HG02642 (cell line): Measurements from ENCODE around the gene MAP2K5.
A peak's percentile ranks its signal among the peaks of the same experiment; 100 is the strongest.

ENCODE experiments used
- ATAC-seq: cut with Tn5 transposase; IDR thresholded peaks from one replicate; pipeline ENCODE4 v1.9.1; 2021; ENCODE audit warnings: mild to moderate bottlenecking; ENCODE audit not compliant: unreplicated experiment, poor library complexity

Gene MAP2K5

DNA sequence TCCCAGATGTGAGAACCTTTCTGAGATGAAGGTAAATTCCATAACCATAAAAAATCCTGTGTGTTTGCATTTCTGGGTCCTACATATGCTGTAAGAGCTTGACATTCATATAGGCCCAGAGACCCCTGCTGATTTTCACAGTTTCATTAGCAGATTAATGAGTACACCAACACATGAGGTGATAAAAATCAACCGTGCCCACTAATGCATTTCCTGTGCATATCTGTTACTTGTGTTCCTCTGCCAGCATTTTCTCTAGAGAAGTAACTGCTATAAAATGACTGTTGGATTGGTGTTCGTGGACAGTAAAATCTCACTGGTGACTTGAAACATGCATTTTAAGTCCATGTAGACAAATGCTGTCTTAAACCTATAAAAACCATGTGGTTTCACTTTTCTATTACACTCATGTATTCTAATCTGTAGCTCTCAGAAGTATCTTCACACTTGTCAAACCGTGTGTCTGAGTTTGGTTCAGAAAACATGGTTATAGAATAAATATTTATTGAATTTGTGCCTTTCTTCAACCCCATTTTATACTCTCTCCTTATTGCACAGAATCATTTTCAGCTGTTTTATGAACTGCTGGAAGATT, 14.6 kb downstream of the MAP2K5 start:
- no peak for ATAC-seq

DNA sequence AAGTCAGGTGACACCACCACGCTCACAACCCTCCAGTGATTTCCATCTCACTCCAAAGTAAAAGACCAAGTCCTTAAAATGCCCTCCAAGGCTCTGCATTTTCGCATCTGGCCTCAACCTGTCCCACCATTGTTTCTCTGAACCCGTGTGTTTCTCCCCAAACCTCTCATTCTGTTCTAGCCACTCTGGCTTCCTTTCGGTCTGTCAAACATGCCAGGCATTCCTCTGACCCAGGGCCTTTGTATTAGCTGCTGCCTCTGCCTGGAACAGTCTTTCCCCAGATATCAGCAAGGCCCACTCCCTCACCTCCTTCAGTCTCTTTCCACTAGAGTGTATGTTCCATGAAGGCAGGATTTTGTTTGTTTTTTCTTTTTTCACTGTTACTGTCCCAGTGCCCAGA, 16.0 kb downstream of the MAP2K5 start:
- ATAC-seq: no peak

DNA sequence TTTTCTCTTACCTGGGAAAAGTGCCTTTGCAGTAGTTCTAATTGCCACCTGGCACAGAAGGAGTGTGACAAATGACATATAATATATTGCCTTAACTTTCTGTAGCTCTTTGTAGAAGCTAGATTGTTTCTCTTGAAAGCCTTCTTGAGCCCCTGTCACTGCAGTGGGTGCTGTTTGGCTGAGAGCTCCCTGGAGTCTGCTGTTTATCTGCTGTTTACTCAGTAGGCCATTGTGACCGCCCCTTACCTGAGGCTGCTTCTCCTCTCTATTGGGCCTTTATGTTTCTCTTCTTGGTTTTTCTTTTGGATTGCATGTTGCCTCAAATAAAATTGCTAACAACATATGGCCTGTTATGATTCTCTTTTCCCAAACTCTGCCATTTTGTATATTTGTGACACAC, 16.7 kb downstream of the MAP2K5 start:
- ATAC-seq: no peak

- no peak for ATAC-seq
Measured at GRCh38 chr15:67559576-67559975, 17.1 kb downstream of the MAP2K5 start.

GRCh38 chr15:67560320-67560719, 17.8 kb downstream of the MAP2K5 start:
- ATAC-seq: no peak

GRCh38 chr15:67563092-67563491, 20.6 kb downstream of the MAP2K5 start:
- ATAC-seq: no peak

DNA sequence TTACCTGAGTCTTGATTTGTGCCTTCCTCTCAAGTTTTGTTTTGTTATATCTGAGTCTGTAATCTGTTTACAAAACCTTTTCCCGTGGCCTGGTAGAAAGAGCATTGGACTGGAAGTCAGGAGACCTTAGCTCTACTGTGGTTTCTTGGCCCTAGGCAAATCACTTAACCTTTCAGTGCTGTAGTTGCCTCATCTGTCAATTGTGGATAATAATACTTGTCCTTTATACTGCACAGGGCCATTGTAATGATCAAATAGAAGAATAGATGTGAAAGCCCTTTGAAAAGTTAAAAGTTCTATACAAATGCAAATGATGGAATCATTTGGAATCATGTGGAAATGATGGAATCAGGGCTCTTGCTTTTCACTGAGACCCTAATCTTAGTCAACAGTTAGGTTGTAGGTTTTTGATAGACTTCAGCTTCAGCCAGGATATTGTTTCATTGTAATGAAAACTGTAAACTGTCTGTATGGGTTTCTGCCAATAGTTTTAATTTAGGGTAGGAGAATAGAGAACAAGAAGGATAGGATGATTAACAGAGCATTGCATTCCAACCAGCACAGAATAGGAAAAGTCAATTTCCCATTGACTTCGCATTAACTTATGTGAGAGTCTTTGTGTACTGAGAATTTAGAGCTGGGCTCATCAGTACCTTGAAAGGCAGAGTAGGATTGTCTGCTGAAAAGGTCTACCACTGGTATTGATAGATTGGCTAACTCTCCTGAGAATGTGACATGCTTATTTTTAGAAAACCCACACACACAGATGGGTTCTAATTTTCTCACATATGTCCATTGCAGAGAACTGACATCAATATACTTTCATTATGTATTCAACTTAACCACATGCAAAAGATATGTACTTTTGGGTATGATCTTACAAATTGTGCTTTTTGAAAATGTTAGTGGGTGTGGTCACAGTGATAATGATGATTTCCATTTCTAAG, 21.8 kb downstream of the MAP2K5 start:
- ATAC-seq: peak; percentile 85

DNA sequence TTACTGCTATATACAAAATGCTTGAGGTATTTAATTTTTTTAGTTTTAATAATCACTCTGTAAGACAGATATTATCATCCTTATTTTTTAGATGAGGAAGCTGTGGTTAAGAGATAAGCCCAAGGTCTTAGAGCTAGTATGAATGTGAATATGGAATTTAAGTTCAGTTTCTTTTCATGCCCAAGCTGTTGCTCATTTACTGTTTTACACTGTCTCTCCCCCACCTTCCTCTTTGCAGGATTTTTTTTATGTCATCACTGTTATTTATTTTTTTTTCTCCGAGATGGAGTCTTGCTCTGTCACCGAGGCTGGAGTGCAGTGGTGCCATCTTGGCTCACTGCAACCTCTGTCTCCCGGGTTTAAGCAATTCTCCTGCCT, 22.5 kb downstream of the MAP2K5 start:
- peak; percentile 18 for ATAC-seq

- ATAC-seq: no peak
Measured at GRCh38 chr15:67569668-67570067, 27.2 kb downstream of the MAP2K5 start.

DNA sequence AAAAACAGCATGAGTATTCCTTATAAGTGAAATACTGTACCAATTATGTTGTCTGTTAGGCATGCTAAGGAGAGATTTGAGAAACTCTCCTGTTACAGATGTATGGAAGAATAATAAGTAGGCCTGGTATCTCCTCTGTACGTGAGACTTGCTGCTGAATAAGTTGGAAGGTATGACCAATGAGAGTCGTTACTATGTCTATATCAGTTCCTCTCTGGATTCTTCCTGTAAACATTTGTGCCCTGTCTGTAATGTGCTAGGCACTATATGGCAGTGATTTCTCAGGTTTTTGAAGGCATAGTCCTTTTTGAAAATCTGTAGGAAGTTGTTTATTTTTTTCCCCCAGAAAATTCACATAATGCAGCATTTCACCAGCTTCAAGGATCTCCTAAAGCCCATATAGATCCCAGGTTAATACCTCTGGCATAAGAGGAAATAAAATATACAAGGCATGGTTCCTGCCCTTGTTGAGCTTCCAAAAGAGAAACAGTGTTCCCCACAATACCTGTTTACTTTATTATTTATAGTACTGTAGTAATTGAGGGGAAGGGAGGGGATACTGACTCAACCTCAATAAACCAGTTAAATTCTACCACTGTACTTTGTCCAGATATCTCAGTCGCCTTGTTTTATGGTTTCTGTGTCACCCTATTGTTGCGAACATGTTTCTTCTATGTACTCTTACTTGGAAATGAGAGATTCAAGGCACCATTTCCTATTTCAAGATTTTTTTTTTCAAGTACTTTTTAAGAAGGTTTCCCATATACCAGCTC, 28.6 kb downstream of the MAP2K5 start:
- no peak for ATAC-seq

DNA sequence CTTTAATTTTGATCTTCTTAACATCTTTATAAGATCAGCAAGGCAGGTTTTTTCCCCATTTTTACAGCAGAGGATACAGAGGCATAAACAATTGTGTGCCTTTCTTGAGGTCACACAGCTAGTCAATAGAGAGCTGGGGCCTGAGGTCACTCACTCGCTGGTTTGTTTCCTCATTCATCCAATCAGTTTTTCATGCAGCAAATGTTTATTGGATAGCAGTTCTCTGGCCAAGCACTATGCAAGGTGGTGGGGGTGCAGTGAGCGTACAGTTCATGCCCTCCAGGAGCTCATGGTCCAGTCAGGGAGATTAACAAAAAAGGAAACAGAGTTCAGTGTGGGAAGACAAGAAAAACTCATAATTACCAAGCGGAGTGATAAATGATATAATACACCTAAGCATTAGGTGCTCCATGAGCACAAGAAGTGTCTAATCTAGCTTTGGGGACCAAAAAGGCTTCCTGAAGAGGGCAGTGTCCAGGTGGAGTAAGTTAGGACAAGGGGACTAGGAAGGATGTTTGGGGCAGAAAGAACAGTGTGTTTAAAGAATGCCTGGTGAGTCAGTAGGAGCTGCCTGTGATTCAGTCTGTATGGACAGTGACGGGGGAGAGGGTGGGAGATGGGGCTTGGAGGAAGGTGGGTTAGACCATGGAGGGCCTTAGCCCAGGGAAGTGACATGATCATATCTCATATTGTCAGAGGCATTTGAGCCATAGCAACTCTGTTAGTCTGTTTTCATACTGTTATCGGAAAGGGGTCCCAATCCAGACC, 29.3 kb downstream of the MAP2K5 start:
- no peak for ATAC-seq

- ATAC-seq: no peak
Measured at GRCh38 chr15:67573194-67573593, 30.7 kb downstream of the MAP2K5 start.

DNA sequence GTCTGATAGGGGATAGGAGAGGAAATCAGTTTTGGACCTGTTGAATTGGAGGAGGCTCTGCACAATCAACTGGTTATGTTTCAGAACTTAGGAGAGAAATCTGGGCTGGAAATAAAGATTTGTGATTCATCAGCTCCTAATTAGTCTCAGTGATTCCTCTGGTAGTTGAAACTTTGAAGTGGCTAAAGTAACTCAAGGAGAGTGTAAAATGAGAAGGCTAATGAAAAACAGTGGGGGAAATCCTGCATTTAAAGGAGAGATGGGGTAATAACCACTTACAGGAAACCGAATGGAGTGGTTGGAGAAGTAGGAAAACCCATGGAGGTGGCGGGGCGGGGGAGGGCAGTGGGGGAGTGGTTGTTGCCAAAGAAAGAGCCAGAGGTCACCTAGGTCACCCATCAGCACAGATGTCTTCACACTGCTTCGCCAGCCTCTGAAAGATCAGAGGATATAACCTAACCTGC, 32.6 kb downstream of the MAP2K5 start:
- no peak for ATAC-seq

DNA sequence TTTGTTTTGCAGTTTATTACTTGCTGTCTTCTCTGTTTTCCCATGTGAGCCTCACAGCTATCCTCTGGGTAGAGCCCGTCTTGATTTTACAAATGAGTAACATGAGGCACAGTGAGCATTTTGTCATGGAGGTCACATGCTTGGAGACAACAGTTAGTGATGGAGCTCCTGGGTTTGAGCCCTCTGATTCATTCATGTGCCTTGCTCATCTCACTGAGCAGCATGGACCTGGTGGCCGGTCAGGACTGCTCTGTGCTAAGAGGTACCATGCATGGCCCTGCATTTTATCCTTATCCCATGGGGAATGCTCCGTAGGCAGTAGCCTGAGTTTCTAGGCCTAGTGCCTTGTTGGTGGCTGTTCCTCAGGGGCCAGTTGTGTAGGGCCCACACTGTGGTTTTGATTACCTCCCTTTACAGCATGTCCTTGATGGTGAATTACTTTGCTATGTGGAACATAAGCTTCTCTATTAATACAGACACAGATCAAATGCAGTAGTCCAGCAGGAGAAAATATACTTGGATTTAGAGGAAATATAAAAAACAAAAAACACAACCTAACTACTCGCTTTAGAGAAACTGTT, 35.6 kb downstream of the MAP2K5 start:
- no peak for ATAC-seq

DNA sequence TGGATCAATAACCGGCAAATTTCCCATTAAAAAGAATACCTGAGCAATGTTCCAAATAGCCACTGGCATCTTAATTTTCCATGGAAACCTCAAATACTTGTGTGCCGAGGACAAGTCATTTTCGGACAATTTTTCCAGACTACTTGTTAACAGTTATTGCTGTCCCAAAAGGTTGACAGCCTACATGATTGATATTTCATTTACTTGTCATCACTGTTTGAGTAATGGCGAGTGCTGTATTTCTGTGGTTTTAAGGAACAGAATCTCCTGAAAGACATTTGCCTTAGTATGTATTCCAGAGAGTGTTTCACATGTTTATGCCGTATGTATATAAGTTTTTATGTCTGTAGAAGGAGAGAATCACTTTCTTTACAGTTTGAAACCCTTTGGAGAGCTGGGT, 36.7 kb downstream of the MAP2K5 start:
- ATAC-seq: no peak

GRCh38 chr15:67579967-67580366, 37.5 kb downstream of the MAP2K5 start:
- ATAC-seq: no peak

GRCh38 chr15:67584157-67584556, 41.7 kb downstream of the MAP2K5 start:
- ATAC-seq: no peak

DNA sequence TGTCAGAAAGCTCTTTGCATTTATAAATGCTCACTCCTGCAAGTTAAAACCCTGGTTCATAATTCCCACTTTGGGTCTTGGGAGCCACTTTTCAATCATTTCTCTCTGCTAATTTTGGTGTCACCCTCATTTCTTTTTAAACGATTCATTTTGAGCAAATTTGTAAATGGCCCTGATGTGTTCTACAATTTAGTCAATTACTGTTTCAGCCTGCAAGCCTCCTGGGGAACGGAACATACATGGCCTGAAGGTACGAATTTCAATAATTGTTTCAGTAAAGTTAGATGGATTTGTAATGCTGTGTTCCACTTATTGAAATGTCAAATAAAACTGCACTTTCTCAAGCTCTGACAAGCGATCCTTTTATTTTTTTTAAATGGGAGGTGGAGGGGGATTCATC, 43.2 kb downstream of the MAP2K5 start:
- ATAC-seq: no peak

GRCh38 chr15:67587331-67587730, 44.8 kb downstream of the MAP2K5 start:
- no peak for ATAC-seq

GRCh38 chr15:67587754-67588153, 45.3 kb downstream of the MAP2K5 start:
- no peak for ATAC-seq
